Measurements from ENCODE around the gene MON2. TPM values are rescaled to one million over a fixed set of nuclear protein-coding genes. Genes with fewer than 3 reads are reported as not detected.

MON2 gene
- total and polyA plus RNA-seq, 2 of the 13 experiments (the other 11 are each of a cell fraction or from before 2014, with no cell fraction given), result 10.5 to 24.8 TPM

- no peak for TF ChIP-seq IRF9 (CRISPR knock-in tag; IDR thresholded peaks at IDR 0.05; ENCODE audit: borderline replicate concordance)
- no peak for TF ChIP-seq BRF2 (CRISPR knock-in tag; IDR thresholded peaks at IDR 0.05)
- no peak for TF ChIP-seq JUND (CRISPR knock-in tag; IDR thresholded peaks at IDR 0.05)
- no peak for TF ChIP-seq SMAD3 (CRISPR knock-in tag; IDR thresholded peaks at IDR 0.05)
- no peak for TF ChIP-seq CREM (IDR thresholded peaks at IDR 0.05)
- no peak for TF ChIP-seq CREM (CRISPR knock-in tag; IDR thresholded peaks at IDR 0.05)
- TF ChIP-seq TBX2 (CRISPR knock-in tag; IDR thresholded peaks at IDR 0.05; ENCODE audit: borderline replicate concordance), result peak; percentile 63; the same call in 1 of the 2 replicates
- no peak for TF ChIP-seq ZNF18 (CRISPR knock-in tag; IDR thresholded peaks at IDR 0.05; ENCODE audit: insufficient replicate concordance)
- no peak for TF ChIP-seq MTERF4 (CRISPR knock-in tag; IDR thresholded peaks at IDR 0.05)
- TF ChIP-seq NR0B2 (CRISPR knock-in tag; IDR thresholded peaks at IDR 0.05), result no peak
- TF ChIP-seq CEBPZ (IDR thresholded peaks at IDR 0.05; ENCODE audit: low read length), result no peak
- no peak for TF ChIP-seq RBM39 (IDR thresholded peaks at IDR 0.05; ENCODE audit: low read depth, low read length, poor library complexity, severe bottlenecking)
- TF ChIP-seq NR2F1 (CRISPR knock-in tag; IDR thresholded peaks at IDR 0.05), result no peak
- no peak for TF ChIP-seq SIN3B (IDR thresholded peaks at IDR 0.05; ENCODE audit: low read length)
- no peak for TF ChIP-seq MIER3 (CRISPR knock-in tag; IDR thresholded peaks at IDR 0.05; ENCODE audit: borderline replicate concordance)
- TF ChIP-seq ZNF232 (CRISPR knock-in tag; IDR thresholded peaks at IDR 0.05; ENCODE audit: borderline replicate concordance), result no peak; the same call in 1 of the 2 replicates
- TF ChIP-seq ZKSCAN8 (CRISPR knock-in tag; IDR thresholded peaks at IDR 0.05; ENCODE audit: borderline replicate concordance), result no peak
- peak; percentile 23; the same call in 1 of the 2 replicates for TF ChIP-seq ELF1 (CRISPR knock-in tag; IDR thresholded peaks at IDR 0.05)
- no peak for TF ChIP-seq SP4 (CRISPR knock-in tag; IDR thresholded peaks at IDR 0.05)
- TF ChIP-seq ZNF12 (CRISPR knock-in tag; IDR thresholded peaks at IDR 0.05), result no peak
Measured at GRCh38 chr12:62631471-62632410, 165.1 kb downstream of the MON2 start (continued).
